GM12878 (cell line): ENCODE measurements around the gene C19orf67. TPM values are rescaled to one million over a fixed set of nuclear protein-coding genes. Genes with fewer than 3 reads are reported as not detected.

ENCODE experiments used
- ATAC-seq: fragments of 200-7000 bp; cut with Tn5 transposase; 3 replicates; pipeline ENCODE4 v1.9.1; 2020; ENCODE audit warnings: mild to moderate bottlenecking, moderate library complexity
- BruUV-seq: library from RNA; stranded (reverse); fragments of 400-500 nt; replicated peaks from 2 replicates; lab custom pipeline; 2021; lab: Mats Ljungman, UMichigan
- CTCF ChIA-PET: fragments of 300-600 bp; sonication (Branson Sonifier 250); formaldehyde crosslinking; extraction: SDS; loops from one replicate; lab custom pipeline; 2021; ENCODE audit warnings: inconsistent platforms; lab: Yijun Ruan, JAX
- POLR2A ChIA-PET: fragments of 350-600 bp; formaldehyde crosslinking; extraction: SDS; loops from one replicate; lab custom pipeline; 2021; ENCODE audit warnings: inconsistent platforms; lab: Charles Lee
- RAD21 ChIA-PET: fragments of 300-600 bp; sonication (Branson Sonifier 250); formaldehyde crosslinking; loops from one replicate; lab custom pipeline; 2023; ENCODE audit warnings: antibody characterized with exemption; ENCODE audit not compliant: unreplicated experiment; lab: Charles Lee
- SMC1A ChIA-PET: fragments of 300-600 bp; sonication (Branson Sonifier 250); formaldehyde crosslinking; loops from one replicate; lab custom pipeline; 2023; ENCODE audit not compliant: unreplicated experiment, uncharacterized antibody; lab: Charles Lee
- DNase-seq: peaks from one replicate; pipeline ENCODE4 v3.0.0-alpha.2; 2011; ENCODE audit warnings: low read depth, low spot score
- FAIRE-seq: peaks from 3 replicates; lab custom pipeline; 2011; peaks lifted over from hg19 to GRCh38; lab: Jason Lieb, UNC
- H2AFZ ChIP-seq: 2 replicates; pipeline ENCODE4 v1.6.0; 2011; ENCODE audit warnings: low read depth, low read length, control low read depth; ENCODE audit not compliant: control insufficient read depth
- H3K27ac ChIP-seq: 2 replicates; pipeline ENCODE4 v1.5.1; 2011; ENCODE audit warnings: control low read depth; ENCODE audit not compliant: control insufficient read depth, insufficient read depth
- H3K27me3 ChIP-seq, 2 experiments: replicated peaks in 1 of 2; 2 replicates each; pipeline versions ENCODE4 v1.6.0 to v1.6.1; 2011; ENCODE audit warnings: low read length in 1 of 2; ENCODE audit not compliant: control insufficient read depth in 2 of 2, insufficient read depth in 2 of 2
- H3K36me3 ChIP-seq, 2 experiments: 2 replicates each; pipeline ENCODE4 v1.5.1; 2011; ENCODE audit warnings: low read length in 1 of 2; ENCODE audit not compliant: control insufficient read depth in 2 of 2, insufficient read depth in 2 of 2
- H3K4me1 ChIP-seq: 2 replicates; pipeline ENCODE4 v1.6.1; 2011; ENCODE audit warnings: mild to moderate bottlenecking, low read length, moderate library complexity, mixed read lengths; ENCODE audit not compliant: control insufficient read depth, insufficient read depth
- H3K4me2 ChIP-seq: 2 replicates; pipeline ENCODE4 v1.6.0; 2011; ENCODE audit warnings: control low read depth; ENCODE audit not compliant: control insufficient read depth, insufficient read depth
- H3K4me3 ChIP-seq: fragments of 200-600 bp; sonication (generic); 2 replicates; pipeline ENCODE4 v1.5.1; 2016
- H3K79me2 ChIP-seq: 2 replicates; pipeline ENCODE4 v1.6.0; 2011; ENCODE audit warnings: low read length; ENCODE audit not compliant: control insufficient read depth, insufficient read depth
- H3K9ac ChIP-seq: 2 replicates; pipeline ENCODE4 v1.8.0; 2011; ENCODE audit warnings: low read length, control low read depth, mixed read lengths; ENCODE audit not compliant: control insufficient read depth, insufficient read depth
- H3K9me3 ChIP-seq: replicated peaks from 3 replicates; pipeline ENCODE4 v1.5.1; 2011; ENCODE audit warnings: mild to moderate bottlenecking, low read length; ENCODE audit not compliant: control insufficient read depth, insufficient read depth
- H4K20me1 ChIP-seq: 2 replicates; pipeline ENCODE4 v1.6.0; 2011; ENCODE audit not compliant: control insufficient read depth, insufficient read depth
- HCFC1 ChIP-seq: fragments of 150-350 bp; IDR thresholded peaks from 2 replicates; pipeline ENCODE4 v1.6.1; 2014; ENCODE audit warnings: low read length
- MLLT1 ChIP-seq: fragments of 450-650 bp; IDR thresholded peaks from 2 replicates; pipeline ENCODE4 v1.6.1; 2016; ENCODE audit warnings: mild to moderate bottlenecking
- PAX8 ChIP-seq: fragments of 450-650 bp; IDR thresholded peaks from 2 replicates; pipeline ENCODE4 v1.6.1; 2017; ENCODE audit warnings: mild to moderate bottlenecking, moderate library complexity
- WGBS: methylation state at CpG from one replicate; pipeline ENCODE4 v1.1.6; 2016; ENCODE audit warnings: low lambda C conversion rate; ENCODE audit not compliant: insufficient replicate concordance, insufficient coverage; ENCODE audit errors: missing lambda C conversion rate; 5-methylcytosine and 5-hydroxymethylcytosine counted together
- in situ Hi-C: fragments of 300-500 bp; cut with MboI; formaldehyde crosslinking; loops from 9 replicates; pipeline ENCODE4 v1.14.3; 2018; ENCODE audit warnings: mixed read lengths
- intact Hi-C: fragments of 100-400 bp; cut with micrococcal nuclease; formaldehyde crosslinking; loops from one replicate; pipeline ENCODE4 v1.14.2; 2022; ENCODE audit not compliant: unreplicated experiment
- polyA plus RNA-seq, 11 experiments: library from polyadenylated mRNA; depleted of rRNA in 4 of 11; unstranded in 6 of 11; stranded (reverse) in 5 of 11; fragments of >200 nt; fragmentation: Nextera tagmentation in 4 of 11; fragmentation: Illumina TruSeq in 1 of 11; extraction: Ambion mirVana in 4 of 11; extraction: Trizol in 1 of 11; gene quantifications; 1 replicate in 1 of 11; 2 replicates in 10 of 11; pipeline versions ENCODE4 v1.2.1 to v1.2.3, GENCODE V29; 2011 to 2016; ENCODE audit warnings: inconsistent platforms in 2 of 11, missing spikeins in 2 of 11, low read depth in 1 of 11
- total RNA-seq, 4 experiments: library from RNA; depleted of rRNA in 3 of 4; stranded (reverse); fragments of >200 nt in 3 of 4; fragmentation: Illumina TruSeq in 1 of 4; extraction: Trizol in 1 of 4; gene quantifications; 2 replicates each; pipeline versions ENCODE4 v1.2.1 to v1.2.3, GENCODE V29; 2013 to 2021

Gene C19orf67
- total and polyA plus RNA-seq, 10 of the 15 experiments (the other 5 are each of a cell fraction or from before 2014, with no cell fraction given) = 0.14 TPM; not detected in 9

GRCh38 chr19:14089412-14089661, 3.8 kb upstream of the C19orf67 start (continued):
- TF ChIP-seq PAX8 = no peak

GRCh38 chr19:14088634-14089411, 3.2 kb upstream of the C19orf67 start:
- no peak for ATAC-seq
- peaks cover 6% of the 10 kb centered on the region for H3K79me2 ChIP-seq
- 88% methylated on average over 30 of the region's 30 CpGs for WGBS
- intact Hi-C loops = no loop called here
- no peak overlapping the region; the same call in 1 of the 2 replicates for H2AFZ ChIP-seq
- H3K27ac ChIP-seq = no peak overlapping the region
- H4K20me1 ChIP-seq = no peaks in the 10 kb centered on the region
- POLR2A ChIA-PET = interaction anchor here (1.0 to 1.5 kb wide), 3 partner anchors 8 to 49 kb away, joined by 3 to 5 read pairs (median 4); no protein-coding TSS in a partner anchor
- TSS peak; percentile 72 for BruUV-seq
- CTCF ChIA-PET = interaction anchor here (0.7 to 1.0 kb wide), 2 partner anchors 12 to 209 kb away, joined by 3 read pairs; no protein-coding TSS in a partner anchor
- in situ Hi-C loops = no loop called here
- H3K4me2 ChIP-seq = peak overlapping the region; percentile 85
- peaks cover 7% of the 10 kb centered on the region; the same call in 1 of the 2 replicates for H3K4me1 ChIP-seq
- TF ChIP-seq MLLT1 (0 out of 2 replicates have a peak, but pooled peaks have one; percentile 24), HCFC1 (no peak)
- RAD21 ChIA-PET = no interaction called here
- SMC1A ChIA-PET = interaction anchor here (1.0 kb wide), 1 partner anchor 48 kb away, joined by 3 read pairs; the partner anchor contains the start of gene ASF1B
- H3K27me3 ChIP-seq = no peaks in the 10 kb centered on the region
- DNase-seq = no peak
- H3K9ac ChIP-seq = peak overlapping the region; percentile 36; the same call in 1 of the 2 replicates
- peaks cover 3 to 5% of the 10 kb centered on the region in 2 experiments; a peak in 3 of 4 replicates for H3K36me3 ChIP-seq
- no peak for FAIRE-seq
- peak overlapping the region; percentile 55 for H3K4me3 ChIP-seq
- peaks cover 2% of the 10 kb centered on the region; the same call in 1 of the 3 replicates for H3K9me3 ChIP-seq
